GM18517 (cell line): Measurements from ENCODE around the gene ACACB.

Experiments
- ATAC-seq: cut with Tn5 transposase; IDR thresholded peaks from one replicate; pipeline ENCODE4 v1.9.1; 2021; ENCODE audit warnings: mild to moderate bottlenecking, moderate library complexity; ENCODE audit not compliant: unreplicated experiment

Gene ACACB

DNA sequence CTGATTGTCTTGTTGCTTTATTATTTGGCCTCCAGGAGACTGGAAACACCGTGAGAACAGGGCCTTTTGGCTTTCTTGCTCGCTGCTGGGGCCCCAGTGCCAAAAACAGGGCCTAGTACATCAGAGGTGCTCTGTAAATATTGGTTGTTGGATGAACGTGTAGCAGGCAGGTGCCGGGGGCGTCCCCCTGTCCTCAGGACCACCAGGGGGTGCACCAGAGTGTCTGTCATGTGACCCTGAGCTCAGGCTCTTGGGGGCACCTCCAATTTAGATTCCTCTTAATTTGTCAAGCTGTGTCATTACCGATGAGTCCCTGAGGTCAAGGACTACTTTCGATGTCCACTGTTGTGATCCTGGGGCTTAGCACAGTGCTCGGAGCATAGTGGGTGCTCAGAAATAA is 87.1 kb downstream of the ACACB start:
- no peak for ATAC-seq

GRCh38 chr12:109209082-109209481 is 92.7 kb downstream of the ACACB start:
- ATAC-seq, result no peak

DNA sequence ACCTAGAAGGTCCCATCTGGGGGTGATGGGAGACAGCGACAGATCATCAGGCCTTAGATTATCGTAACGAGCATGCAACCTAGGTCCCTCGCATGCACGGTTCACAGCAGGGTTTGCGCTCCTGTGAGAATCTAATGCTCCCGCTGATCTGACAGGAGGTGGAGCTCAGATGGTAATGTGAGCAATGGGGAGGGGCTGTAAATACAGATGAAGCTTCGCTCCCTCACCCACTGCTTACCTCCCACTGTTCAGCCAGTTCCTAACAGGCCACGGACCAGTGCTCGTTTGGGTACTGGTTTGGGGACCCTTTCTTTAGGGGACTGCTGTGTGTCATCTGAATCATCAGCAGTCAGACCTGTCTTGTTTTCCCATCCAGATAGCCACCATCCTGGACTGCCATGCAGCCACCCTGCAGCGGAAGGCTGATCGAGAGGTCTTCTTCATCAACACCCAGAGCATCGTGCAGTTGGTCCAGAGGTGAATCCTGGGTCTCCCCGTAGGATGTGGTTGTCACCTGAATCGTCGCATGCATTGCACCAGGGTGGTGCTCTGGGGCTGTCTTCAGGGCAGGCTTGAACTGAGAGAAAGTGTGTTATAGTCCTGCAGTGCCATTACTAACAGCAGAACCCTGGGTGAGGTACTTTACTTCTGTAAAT is 96.2 kb downstream of the ACACB start:
- no peak for ATAC-seq

- ATAC-seq, result no peak
Observed at GRCh38 chr12:109214131-109214530, 97.7 kb downstream of the ACACB start.

GRCh38 chr12:109218996-109219395 is 102.6 kb downstream of the ACACB start:
- no peak for ATAC-seq

DNA sequence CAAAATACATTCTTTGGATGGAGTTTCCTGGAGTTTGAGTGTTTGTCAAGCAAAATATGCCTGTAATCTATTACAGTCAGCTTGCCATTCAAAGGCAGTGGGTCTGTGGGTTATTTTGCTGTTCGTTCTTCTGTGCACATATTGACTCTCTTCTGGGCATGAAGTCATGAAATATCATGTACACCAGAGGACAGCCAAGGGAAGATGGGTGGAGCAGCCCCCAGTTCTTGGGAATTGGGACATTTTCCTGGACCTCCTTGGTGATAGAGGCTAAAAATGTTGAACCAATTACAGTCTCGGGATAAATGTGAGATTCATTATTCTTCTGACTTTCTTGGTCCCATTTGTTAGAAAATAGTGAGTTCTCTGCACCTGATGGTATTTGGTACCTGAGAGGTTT is 103.6 kb downstream of the ACACB start:
- ATAC-seq, result no peak

DNA sequence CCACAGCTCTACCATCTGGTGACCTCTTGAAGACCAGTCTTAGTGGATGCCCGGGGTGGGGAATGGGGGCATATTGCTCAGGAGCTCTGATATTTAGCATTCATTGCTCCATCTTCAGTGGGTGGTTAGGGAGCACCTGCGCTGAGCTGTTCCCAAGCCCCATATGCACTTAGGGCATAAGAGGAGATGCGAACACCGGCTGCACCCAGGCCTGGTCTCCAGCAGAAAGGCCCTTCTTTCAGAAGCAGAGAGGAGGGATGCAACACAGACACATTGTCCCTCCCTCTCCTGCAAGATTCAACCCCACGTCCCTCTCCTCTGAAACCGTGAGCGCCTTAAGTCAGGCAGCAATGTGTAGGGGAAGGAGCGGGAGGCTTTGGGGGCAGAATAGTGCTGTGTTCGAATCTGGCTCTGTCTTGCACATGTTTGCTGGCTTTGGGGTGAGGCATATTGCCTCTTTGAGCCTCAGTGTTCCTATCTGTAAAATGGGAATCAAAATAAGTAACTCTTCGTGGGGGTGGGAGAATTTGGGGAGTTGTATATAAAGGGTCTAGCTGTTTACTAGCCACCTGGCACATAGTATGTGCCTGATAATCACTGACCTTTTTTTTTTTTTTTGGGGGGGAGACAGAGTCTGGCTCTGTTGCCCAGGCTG is 105.0 kb downstream of the ACACB start:
- ATAC-seq, result no peak

GRCh38 chr12:109222062-109222461 is 105.7 kb downstream of the ACACB start:
- ATAC-seq, result no peak

DNA sequence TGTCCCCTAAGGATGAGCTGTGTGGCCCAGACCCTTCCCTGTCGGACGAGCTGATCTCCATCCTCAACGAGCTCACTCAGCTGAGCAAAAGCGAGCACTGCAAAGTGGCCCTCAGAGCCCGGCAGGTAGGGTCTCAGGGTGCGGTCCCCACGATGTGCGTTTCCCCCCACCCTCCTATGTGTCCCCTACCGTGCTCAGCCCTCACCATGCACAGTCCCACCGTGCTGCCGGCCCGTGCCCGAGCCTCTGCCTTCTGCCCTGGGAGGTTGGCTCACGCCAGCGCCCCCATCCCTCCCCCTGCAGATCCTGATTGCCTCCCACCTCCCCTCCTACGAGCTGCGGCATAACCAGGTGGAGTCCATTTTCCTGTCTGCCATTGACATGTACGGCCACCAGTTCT is 106.1 kb downstream of the ACACB start:
- no peak for ATAC-seq

DNA sequence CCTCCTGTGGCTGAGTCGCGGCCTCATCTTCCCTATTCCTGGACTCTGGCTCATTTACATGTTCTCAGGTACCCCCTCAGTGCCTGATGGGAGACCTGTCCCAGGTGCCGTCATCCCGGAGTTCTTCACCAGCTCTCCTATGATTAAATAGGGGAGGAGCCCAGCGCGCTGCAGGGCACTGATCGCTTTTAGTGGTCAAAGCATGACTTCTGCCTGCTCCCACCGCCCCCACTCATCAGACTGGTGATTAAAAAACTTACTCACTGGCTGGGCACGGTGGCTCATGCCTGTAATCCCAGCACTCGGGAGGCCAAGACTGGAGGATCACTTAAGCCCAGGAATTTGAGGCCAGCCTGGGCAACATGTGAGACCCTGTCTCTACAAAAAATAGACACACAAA is 106.8 kb downstream of the ACACB start:
- ATAC-seq, result no peak

DNA sequence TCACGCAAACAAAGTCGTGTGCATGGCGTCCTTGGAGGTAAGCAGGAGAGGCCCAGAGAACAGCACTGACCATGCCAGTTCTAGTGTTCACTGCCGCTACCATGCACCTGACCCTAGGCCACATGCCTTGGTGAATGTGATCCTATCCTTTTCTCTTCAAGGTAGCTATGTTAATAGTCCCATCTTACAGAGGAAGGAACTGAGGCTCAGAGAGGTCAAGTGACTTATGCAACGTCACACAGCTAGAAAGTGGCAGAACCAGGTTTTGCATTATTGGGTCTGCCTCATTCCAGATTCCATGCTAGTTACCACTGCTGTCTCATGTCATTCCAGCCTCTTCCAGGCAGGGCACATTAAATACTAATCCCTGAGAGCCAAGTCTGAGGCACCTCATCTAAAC is 107.5 kb downstream of the ACACB start:
- ATAC-seq, result no peak

DNA sequence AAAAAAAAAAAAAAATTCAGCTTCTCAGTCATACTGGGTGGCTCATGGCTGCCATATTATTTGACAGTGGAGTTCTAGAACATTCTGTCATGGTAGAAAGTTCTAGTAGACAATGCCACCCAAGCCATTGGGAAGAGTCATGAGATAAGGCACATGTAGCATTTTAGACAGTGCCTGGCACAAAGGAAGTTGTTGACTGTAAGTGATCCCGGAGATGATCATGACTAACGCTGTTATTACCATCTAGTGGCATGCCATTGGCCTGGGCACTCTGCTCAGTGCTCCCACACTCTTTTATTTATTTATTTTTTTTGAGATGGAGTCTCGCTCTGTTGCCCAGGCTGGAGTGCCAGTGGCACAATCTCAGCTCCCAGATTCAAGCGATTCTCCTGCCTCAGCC is 112.3 kb downstream of the ACACB start:
- ATAC-seq, result no peak

DNA sequence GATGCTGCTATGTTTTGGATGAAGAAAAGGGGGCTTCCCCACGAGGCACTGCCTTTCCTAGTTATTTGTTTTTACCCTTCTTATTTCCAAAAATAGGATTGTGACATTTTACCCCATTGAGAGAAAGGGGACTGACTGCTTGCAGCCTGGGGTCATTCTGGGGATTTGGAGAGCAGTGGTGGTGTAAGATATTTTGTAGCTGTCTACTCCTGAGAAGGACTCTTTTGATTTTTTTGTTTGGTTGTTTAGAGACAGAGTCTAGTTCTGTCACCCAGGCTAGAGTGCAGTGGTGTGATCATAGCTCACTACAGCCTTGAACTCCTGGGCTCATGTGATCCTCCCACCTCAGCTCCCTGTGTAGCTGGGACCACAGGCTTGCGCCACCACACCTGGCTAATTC is 113.8 kb downstream of the ACACB start:
- ATAC-seq, result no peak

- ATAC-seq, result no peak
Observed at GRCh38 chr12:109232731-109233130, 116.3 kb downstream of the ACACB start.

DNA sequence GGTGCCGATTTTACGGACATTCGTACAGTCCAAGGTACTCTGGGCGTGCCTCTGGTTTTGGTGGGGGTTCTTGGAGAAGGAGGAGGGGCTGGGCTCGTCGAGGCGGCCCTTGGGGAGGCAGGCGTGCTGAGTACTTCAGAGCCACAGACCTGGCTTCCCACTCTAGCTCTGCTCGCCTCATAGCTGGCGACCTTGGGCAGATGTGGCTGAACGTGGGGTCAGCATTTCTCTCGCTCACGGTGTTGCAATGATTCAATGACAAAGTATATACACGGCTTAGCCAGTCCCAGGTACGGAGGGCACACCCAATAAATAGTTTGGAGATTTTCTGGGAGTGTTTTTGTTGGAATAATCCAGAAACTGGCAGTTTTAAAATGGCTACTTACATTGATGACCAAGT is 117.6 kb downstream of the ACACB start:
- ATAC-seq, result no peak

DNA sequence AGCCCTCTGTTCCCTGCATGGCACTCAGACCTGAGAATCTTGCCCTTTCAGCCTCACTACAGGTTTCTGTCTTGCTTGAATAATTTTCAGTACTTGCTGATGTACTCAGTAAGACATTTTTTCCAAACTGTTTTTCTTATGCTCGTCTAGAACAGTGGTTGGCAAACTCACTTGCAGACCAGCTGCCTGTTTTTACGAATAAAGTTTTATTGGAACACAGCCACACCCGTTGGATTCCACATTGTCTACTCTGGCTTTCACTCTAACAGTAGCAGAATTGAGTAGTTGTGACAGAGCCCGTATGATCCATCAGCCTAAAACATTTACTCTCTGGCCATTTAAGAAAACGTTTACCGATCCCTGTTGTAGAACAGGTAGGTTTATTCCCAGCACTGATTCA is 119.9 kb downstream of the ACACB start:
- no peak for ATAC-seq

DNA sequence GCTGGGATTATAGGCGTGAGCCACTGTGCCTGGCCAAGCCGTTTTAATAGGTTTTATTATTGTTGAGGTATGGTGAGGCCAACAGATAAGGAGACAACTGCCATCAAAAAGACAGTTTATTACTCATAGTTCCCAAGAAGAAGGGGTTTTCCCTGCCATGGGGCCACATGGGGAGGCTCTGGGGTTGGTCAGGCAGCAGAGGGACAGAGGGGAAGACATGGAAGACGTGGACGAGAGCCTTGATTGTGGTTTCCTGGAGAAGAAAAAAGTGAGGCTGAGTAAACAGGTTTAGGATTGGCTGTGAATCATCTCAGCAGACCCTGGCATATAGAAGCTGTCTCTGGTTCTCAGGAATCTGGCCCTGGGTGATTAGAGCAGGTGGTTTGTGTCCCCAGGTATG is 122.8 kb downstream of the ACACB start:
- ATAC-seq, result no peak

GRCh38 chr12:109239691-109240090 is 123.3 kb downstream of the ACACB start:
- ATAC-seq, result no peak

DNA sequence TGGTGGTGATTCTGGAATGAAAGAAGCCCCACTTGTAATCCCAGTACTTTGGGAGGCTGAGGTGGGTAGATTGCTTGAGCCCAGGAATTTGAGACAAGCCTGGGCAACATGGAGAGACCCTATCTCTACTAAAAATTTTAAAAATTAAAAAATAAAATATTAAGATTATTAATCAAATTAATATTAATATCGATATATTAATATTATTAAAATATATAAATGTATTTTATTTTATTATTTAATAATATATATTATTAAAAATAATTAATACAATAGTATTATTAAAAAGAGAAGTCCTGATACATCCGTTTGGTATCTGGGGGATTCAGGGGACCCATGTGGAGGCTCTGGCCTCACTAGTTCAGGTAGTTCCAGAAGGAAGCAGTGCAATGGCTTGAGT is 124.0 kb downstream of the ACACB start:
- ATAC-seq, result no peak

GRCh38 chr12:109241936-109242335 is 125.5 kb downstream of the ACACB start:
- no peak for ATAC-seq

- ATAC-seq, result no peak
Observed at GRCh38 chr12:109244073-109244472, 127.7 kb downstream of the ACACB start.

DNA sequence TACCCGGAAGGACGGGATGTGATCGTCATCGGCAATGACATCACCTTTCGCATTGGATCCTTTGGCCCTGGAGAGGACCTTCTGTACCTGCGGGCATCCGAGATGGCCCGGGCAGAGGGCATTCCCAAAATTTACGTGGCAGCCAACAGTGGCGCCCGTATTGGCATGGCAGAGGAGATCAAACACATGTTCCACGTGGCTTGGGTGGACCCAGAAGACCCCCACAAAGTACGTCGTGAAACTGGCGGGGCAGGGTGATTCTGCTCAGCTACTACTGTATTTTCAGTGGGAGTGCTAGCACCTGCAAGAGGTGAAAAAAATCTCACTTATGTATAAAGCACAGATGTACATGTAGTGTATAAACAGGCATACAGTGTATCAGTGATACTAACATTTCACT is 129.8 kb downstream of the ACACB start:
- ATAC-seq, result no peak
